ENCODE data around the gene SPTBN1. TPM values are rescaled to one million over a fixed set of nuclear protein-coding genes. Genes with fewer than 3 reads are reported as not detected.

The SPTBN1 gene
- total and polyA plus RNA-seq, 2 of the 13 experiments (the other 11 are each of a cell fraction or from before 2014, with no cell fraction given): 123 to 299 TPM

DNA sequence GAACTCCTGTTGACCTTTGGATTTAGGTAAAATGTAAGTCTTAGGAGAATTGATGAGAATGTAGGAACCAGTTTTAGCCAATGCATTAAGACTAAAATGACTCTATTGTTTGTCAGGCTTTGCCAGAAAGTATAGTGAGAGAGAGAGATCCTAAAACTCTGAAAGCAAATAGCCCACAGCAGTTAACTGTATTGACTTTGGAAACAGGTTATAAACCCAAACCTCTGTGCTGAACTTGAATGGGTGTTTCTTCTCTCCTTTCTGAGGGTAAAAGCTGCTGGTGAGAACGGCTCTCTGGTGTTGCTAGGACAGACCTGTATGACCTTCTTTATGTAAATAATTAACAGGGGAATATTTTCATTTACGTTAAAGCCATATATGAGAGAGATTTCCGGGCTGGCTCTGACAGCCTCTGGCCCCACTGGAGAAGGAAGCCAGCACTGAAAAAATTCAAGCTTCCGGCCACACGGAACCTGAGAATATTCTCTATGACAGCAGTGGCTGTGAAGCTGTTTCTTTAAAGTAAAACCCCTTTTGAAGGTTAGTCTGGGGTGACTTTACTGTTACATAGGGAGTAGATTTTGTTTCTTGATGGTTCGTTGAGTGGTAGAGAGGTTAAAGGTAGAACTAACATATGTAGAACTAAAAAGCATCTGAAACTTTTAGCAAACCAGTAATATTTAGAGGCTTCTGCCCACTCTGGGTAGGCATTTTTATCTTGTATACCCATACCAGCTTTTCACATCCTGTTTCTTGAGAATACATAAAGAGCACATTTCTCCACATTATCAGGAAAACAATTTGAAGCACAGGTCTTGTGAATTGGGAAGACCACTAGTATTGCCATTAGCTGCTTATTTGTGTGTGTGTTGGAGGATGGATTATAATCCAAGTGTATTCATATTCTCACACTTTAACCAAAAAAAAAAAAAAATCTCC, 123.8 kb downstream of the SPTBN1 start (continued):
- TF ChIP-seq, protein P1, sequence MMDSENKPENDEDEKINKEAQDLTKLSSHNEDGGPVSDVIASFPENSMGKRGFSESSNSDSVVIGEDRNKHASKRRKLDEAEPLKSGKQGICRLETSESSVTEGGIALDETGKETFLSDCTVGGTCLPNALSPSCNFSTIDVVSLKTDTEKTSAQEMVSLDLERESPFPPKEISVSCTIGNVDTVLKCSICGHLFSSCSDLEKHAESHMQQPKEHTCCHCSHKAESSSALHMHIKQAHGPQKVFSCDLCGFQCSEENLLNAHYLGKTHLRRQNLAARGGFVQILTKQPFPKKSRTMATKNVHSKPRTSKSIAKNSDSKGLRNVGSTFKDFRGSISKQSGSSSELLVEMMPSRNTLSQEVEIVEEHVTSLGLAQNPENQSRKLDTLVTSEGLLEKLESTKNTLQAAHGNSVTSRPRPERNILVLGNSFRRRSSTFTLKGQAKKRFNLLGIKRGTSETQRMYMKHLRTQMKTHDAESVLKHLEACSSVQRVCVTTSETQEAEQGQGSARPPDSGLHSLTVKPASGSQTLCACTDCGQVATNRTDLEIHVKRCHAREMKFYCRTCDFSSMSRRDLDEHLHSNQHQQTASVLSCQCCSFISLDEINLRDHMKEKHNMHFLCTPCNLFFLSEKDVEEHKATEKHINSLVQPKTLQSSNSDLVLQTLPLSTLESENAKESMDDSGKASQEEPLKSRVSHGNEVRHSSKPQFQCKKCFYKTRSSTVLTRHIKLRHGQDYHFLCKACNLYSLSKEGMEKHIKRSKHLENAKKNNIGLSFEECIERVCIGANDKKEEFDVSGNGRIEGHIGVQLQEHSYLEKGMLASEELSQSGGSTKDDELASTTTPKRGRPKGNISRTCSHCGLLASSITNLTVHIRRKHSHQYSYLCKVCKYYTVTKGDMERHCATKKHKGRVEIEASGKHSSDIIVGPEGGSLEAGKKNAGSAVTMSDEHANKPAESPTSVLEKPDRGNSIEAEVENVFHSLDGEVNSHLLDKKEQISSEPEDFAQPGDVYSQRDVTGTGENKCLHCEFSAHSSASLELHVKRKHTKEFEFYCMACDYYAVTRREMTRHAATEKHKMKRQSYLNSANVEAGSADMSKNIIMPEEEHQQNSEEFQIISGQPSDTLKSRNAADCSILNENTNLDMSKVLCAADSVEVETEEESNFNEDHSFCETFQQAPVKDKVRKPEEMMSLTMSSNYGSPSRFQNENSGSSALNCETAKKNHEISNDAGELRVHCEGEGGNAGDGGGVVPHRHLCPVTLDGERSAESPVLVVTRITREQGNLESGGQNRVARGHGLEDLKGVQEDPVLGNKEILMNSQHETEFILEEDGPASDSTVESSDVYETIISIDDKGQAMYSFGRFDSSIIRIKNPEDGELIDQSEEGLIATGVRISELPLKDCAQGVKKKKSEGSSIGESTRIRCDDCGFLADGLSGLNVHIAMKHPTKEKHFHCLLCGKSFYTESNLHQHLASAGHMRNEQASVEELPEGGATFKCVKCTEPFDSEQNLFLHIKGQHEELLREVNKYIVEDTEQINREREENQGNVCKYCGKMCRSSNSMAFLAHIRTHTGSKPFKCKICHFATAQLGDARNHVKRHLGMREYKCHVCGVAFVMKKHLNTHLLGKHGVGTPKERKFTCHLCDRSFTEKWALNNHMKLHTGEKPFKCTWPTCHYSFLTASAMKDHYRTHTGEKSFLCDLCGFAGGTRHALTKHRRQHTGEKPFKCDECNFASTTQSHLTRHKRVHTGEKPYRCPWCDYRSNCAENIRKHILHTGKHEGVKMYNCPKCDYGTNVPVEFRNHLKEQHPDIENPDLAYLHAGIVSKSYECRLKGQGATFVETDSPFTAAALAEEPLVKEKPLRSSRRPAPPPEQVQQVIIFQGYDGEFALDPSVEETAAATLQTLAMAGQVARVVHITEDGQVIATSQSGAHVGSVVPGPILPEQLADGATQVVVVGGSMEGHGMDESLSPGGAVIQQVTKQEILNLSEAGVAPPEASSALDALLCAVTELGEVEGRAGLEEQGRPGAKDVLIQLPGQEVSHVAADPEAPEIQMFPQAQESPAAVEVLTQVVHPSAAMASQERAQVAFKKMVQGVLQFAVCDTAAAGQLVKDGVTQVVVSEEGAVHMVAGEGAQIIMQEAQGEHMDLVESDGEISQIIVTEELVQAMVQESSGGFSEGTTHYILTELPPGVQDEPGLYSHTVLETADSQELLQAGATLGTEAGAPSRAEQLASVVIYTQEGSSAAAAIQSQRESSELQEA (CRISPR knock-in tag; IDR thresholded peaks at IDR 0.05; ENCODE audit: not compliant biosample characterization): no peak
- TF ChIP-seq ZNF367 (CRISPR knock-in tag; IDR thresholded peaks at IDR 0.05; ENCODE audit: borderline replicate concordance) (no peak), RBM39 (IDR thresholded peaks at IDR 0.05; ENCODE audit: low read depth, low read length, poor library complexity, severe bottlenecking) (no peak), MIXL1 (CRISPR knock-in tag; IDR thresholded peaks at IDR 0.05) (peak; percentile 34; the same call in 1 of the 2 replicates), ZSCAN30 (CRISPR knock-in tag; IDR thresholded peaks at IDR 0.05) (no peak), MAF1 (CRISPR knock-in tag; IDR thresholded peaks at IDR 0.05; ENCODE audit: borderline replicate concordance) (no peak), ZZZ3 (CRISPR knock-in tag; IDR thresholded peaks at IDR 0.05; ENCODE audit: borderline replicate concordance) (no peak), MAFK (conservative IDR thresholded peaks at IDR 0.05 in 1 of 2, IDR thresholded peaks at IDR 0.05 in 1 of 2; ENCODE audit: low read length in 2 of 2) (peak in 1 of 2 experiments; percentile 3; a peak in 1 of 4 replicates), ZNF224 (CRISPR knock-in tag; IDR thresholded peaks at IDR 0.05) (no peak), DPF2 (CRISPR knock-in tag; IDR thresholded peaks at IDR 0.05; ENCODE audit: borderline replicate concordance, low read depth) (peak; percentile 18; the same call in 1 of the 2 replicates), ZNF251 (CRISPR knock-in tag; IDR thresholded peaks at IDR 0.05) (no peak)
- TF ChIP-seq, protein P2, sequence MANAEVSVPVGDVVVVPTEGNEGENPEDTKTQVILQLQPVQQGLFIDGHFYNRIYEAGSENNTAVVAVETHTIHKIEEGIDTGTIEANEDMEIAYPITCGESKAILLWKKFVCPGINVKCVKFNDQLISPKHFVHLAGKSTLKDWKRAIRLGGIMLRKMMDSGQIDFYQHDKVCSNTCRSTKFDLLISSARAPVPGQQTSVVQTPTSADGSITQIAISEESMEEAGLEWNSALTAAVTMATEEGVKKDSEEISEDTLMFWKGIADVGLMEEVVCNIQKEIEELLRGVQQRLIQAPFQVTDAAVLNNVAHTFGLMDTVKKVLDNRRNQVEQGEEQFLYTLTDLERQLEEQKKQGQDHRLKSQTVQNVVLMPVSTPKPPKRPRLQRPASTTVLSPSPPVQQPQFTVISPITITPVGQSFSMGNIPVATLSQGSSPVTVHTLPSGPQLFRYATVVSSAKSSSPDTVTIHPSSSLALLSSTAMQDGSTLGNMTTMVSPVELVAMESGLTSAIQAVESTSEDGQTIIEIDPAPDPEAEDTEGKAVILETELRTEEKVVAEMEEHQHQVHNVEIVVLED (CRISPR knock-in tag; IDR thresholded peaks at IDR 0.05; ENCODE audit: borderline replicate concordance): peak; percentile 24; the same call in 1 of the 2 replicates
- TF ChIP-seq, protein P3, sequence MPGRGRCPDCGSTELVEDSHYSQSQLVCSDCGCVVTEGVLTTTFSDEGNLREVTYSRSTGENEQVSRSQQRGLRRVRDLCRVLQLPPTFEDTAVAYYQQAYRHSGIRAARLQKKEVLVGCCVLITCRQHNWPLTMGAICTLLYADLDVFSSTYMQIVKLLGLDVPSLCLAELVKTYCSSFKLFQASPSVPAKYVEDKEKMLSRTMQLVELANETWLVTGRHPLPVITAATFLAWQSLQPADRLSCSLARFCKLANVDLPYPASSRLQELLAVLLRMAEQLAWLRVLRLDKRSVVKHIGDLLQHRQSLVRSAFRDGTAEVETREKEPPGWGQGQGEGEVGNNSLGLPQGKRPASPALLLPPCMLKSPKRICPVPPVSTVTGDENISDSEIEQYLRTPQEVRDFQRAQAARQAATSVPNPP (CRISPR knock-in tag; IDR thresholded peaks at IDR 0.05): peak; percentile 46; the same call in 1 of the 2 replicates
- TF ChIP-seq, protein P4, sequence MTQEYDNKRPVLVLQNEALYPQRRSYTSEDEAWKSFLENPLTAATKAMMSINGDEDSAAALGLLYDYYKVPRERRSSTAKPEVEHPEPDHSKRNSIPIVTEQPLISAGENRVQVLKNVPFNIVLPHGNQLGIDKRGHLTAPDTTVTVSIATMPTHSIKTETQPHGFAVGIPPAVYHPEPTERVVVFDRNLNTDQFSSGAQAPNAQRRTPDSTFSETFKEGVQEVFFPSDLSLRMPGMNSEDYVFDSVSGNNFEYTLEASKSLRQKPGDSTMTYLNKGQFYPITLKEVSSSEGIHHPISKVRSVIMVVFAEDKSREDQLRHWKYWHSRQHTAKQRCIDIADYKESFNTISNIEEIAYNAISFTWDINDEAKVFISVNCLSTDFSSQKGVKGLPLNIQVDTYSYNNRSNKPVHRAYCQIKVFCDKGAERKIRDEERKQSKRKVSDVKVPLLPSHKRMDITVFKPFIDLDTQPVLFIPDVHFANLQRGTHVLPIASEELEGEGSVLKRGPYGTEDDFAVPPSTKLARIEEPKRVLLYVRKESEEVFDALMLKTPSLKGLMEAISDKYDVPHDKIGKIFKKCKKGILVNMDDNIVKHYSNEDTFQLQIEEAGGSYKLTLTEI (CRISPR knock-in tag; conservative IDR thresholded peaks at IDR 0.05): no peak
